Activated CD8-positive, alpha-beta memory T cell treated with anti-CD3 and anti-CD28 coated beads, Interleukin-2, amount 50 U/mL, for 1 hour (primary cell): ENCODE data around the gene SNX14.
"Not testable (repeated sequence)": the region's sequence is repeated elsewhere in the genome, so short reads cannot be mapped to it uniquely, and the experiment has no call there.

Source experiments
- DNase-seq: peaks from one replicate; pipeline ENCODE4 v3.0.0-alpha.2; 2020; ENCODE audit errors: extremely low read depth

SNX14 gene, protein sequence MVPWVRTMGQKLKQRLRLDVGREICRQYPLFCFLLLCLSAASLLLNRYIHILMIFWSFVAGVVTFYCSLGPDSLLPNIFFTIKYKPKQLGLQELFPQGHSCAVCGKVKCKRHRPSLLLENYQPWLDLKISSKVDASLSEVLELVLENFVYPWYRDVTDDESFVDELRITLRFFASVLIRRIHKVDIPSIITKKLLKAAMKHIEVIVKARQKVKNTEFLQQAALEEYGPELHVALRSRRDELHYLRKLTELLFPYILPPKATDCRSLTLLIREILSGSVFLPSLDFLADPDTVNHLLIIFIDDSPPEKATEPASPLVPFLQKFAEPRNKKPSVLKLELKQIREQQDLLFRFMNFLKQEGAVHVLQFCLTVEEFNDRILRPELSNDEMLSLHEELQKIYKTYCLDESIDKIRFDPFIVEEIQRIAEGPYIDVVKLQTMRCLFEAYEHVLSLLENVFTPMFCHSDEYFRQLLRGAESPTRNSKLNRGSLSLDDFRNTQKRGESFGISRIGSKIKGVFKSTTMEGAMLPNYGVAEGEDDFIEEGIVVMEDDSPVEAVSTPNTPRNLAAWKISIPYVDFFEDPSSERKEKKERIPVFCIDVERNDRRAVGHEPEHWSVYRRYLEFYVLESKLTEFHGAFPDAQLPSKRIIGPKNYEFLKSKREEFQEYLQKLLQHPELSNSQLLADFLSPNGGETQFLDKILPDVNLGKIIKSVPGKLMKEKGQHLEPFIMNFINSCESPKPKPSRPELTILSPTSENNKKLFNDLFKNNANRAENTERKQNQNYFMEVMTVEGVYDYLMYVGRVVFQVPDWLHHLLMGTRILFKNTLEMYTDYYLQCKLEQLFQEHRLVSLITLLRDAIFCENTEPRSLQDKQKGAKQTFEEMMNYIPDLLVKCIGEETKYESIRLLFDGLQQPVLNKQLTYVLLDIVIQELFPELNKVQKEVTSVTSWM

DNA sequence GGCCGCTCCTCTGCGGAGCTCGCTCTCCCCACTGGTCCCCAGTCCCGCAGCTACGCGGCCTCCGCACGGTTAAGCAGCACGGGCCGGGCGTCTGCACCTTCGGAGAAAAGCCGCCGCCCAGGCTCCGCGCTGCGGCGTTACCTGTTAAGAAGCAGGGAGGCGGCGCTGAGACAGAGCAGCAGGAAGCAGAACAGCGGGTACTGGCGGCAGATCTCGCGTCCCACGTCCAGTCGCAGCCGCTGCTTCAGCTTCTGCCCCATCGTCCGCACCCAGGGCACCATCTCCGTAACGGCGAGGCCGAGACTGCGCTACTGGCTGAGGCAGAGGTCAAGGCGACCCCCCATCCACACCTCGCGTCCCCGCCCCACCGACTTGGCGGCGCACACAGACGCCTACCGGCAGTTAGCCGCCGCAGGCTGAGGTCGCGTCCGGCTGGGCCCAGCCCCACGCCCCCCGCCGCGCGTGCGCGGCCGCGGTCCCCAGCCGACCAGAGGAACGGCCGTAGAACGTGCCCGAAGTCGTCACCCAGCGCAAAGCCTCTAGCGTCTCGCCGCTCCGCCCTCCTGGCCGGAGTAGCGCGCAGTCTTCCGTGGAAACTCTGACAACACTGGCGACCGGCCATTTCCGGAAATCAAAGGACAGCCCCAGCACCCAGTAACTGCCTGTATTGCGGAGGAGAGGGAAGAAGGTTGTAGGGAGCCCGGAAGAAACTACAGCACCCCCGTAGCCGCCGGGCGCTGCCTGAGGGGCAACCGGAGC, at the start of gene SNX14:
Gene SNX14 (minus strand): TSS at position 421 of the 759 bp plus-strand sequence. CDS start 140 bp downstream, at position 281.
- peak; percentile 54 for DNase-seq

DNA sequence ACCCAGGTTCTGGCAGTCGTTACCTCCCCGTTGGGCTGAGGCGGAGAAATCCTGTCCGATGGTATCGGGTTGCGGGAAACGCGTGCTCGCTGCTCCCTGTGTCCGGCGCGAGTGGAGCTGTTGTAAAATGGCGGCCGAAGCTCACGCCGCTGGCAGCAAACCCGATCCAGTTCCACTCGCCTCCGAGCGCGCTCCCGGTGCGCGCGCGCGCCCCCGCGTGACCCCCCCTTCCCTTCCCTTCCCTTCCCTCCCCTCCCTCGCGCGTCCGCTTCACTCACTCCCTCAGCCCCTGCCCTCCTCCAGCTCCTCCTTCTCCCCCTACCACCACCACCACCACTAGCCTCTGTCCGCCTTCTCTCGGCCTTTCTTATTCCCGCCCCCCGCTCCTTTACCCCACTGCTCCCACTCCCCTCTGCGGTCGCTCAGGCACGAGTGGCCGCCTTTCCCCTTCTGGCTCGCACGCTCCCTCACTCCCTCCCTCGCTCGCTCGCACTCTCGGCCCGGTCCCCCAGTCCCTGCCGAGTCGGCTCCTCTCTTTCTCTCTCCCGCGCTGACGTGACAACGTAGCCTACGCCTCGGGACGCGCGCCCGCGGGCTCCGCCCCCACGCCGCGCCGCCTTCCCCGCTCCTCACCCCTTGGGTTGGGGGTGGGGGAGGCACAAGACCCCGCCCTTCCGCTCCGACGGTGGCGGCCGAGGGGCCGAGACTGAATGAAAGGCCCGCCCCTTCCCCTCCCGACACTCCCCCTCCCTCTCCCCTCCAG, 49.3 kb upstream of the SNX14 start, which contains the start of gene SYNCRIP:
Gene SYNCRIP (minus strand): TSS at position 113 of the 763 bp plus-strand sequence. CDS start 1,447 bp downstream, outside the sequence.
- DNase-seq = peak; percentile 89

DNA sequence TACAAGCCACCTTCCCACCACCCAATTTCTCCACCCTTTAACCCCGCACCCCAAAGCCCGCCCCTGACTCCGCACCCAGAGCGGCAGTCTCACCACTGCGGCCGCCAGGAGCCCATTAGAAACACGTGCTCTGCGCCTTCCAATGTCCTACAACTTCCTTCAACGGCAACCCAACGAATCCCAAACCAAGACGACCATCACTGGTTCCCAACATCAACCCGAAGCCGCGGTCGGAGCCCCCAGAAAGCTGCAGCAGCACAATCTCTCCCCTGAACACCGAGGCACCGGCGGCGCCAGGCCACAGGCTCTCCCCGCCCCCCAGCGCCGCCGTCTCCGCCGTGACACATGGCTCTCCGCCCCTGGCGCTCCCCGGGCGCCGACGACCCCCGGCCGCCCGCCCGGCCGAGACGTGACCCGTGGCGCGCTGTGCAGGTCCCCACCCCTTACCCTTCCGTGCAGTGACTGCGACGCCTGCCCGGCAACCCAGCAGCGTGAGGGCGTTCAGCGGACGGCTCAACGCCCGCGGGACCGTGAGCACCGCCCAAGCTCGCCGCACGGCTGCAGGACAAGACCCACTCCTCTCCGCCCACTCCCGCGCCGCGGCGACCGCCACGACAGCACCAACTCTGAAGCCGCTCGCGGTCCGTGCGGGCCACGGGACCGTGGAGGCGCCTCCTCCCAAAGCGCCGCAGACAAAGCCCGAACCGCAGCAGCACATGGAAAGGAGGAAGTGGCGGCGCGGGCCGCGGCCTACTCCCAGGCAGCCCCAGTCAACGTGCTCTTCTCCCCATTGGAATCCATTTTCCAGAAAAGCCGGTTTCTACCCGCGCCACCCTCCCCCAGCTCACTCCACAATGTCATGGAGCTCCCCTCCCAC, 48.5 kb upstream of the SNX14 start:
- no peak for DNase-seq

DNA sequence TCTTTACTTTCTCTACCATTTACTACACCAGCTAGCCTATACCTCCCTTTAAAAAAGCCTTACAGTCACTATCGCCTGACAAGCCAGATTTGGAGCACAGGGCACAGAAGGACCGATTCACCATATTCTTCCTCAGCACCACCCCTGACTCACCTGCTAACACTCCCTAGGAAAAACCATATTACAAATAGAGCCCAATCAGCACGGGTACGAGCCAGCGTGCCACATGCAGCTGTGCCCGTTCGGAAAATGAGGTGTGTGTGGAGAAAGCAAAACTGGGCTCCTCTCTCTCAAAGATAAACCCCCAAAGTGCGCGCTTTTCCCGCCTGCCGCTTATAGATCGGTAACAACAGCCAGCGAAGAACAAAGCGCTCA, 47.9 kb upstream of the SNX14 start:
- no peak for DNase-seq

DNA sequence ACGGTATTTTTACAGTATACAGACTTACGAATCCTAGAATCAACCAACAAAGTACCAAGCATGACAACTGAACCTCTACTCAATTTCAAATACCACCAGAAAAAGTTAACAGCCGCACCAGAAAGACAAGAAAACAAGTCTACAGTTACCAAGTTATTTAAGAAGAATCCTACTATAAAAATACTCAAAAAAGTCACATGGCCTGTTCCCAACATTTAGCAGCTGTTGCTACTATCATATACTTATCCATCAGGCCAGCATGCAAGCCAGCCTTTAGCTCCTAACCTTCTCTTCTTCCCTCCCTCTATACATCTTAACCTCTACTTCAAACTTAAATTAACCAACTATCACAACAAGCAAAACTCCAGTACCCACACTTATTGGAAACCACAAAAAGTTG, 47.2 kb upstream of the SNX14 start:
- no peak for DNase-seq

DNA sequence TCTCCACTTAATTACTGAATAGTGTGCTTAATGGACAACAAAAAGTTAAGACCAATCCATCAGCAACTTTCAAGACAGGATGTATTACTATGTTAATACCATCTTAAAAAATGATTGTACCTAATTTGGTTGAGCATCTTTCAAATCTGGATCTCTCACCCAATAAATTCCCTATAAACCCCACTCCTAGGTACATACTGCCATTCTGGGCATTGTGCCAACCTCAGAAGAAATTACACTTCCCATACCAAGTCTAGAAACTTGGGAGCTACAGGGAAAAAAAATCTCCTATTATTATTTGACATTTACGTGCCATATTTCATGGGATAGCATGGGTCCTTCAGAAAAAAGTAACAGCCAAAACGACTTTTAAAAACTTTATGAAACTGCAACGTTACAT, 43.9 kb upstream of the SNX14 start:
- DNase-seq = no peak

DNA sequence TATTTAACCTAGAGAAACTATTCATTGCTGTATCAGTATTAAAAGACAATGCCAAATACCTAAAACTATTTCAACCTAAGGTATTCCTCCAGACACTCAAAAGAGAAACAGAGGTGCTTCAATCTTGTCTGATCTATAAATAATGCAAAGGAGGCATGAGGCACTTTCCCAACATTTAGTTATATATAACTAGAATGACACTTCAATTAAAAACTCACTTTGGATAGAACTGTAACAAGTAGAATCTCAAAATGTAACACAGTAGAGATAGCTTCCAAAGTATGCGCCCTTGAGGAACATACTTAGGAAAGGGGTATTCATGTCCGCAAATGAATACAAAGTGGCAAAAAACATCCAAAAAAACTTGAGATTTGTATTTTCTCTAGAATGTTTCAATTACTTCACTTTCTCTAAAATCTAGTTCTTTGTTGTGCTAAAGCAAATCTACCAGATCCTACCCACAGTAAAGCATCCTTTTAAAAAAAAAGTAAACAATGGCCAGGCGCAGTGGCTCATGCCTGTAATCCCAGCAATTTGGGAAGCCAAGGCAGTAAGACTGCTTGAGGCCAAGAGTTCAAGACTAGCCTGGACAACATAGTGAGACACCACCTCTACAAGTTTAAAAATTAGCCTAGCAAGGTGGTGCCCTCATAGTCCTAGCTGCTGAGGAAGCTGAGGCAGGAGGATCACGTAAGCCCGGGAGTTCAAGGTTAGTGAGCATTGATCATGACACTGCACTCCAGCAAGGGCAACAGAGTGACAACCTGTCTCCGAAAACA, 38.7 kb upstream of the SNX14 start:
- DNase-seq = no peak

DNA sequence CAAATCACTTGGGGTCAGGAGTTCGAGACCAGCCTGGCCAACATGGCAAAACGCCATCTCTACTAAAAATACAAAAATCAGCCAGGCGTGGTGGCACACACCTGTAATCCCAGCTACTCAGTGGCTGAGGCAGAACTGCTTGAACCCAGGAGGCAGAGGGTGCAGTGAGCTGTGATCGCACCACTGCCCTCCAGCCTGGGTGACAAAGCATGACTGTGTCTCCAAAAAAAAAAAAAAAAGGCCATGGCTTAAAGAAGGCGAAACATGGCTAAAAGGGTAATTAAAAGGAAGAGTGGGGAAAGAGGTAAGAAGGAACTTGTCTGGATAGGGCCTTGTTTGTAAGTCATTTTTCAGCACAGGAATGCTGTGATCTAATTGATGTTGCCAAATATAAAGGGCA, 37.5 kb upstream of the SNX14 start:
- DNase-seq = not testable (repeated sequence)

DNA sequence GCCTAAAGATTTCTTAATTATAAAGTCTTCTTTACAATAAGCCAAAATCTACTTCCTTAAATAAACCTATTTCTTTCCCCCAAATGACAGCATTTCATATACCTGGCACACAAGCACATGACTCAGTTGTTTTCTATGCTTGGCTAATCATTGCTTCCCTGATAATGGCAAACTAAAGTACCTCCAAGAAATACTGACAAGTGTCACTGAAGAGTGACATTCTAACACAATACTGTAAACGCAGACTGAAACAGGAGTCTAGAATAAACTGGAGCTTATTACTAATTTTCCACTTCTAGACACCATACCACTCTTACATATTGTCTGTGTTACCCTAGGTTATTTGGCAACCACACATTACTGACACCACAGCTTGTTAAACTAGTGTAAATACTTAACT, 34.7 kb upstream of the SNX14 start:
- no peak for DNase-seq

DNA sequence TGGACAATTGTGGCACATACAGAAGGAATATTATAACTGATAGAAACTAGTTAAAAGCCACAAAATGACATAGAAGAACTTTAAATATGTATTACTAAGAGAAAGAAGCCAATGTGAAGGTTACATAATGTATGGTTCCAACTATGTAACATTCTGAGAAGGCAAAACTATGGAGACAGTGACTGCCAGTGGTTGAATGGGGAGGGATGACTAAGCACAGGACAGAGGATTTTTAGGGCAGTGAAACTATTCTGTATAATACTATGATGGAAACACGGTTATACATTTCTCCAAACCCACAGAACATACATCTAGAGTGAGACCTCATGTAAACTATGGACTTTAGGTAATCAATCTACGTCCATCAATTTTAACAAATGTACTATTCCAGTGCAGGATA, 26.6 kb upstream of the SNX14 start:
- DNase-seq = no peak

DNA sequence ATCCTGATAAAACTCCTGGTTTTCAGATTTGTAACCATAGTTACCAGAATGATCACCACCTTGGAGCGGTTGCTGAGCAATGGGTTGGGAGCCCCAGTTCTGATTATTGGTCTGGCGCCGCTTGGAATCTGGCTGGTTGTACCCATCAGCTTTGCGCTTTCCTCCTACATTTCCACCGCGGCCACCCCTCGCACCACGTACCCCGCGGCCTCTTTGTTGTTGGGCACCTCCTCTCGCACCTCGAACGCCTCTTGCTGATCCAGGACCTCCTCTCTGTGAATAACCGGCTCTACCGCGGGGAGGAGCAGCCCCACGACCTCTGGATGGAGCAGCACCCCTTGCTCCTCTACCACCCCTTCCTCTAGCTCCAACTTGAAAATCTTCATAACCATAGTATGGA, 21.1 kb upstream of the SNX14 start:
- no peak for DNase-seq

DNA sequence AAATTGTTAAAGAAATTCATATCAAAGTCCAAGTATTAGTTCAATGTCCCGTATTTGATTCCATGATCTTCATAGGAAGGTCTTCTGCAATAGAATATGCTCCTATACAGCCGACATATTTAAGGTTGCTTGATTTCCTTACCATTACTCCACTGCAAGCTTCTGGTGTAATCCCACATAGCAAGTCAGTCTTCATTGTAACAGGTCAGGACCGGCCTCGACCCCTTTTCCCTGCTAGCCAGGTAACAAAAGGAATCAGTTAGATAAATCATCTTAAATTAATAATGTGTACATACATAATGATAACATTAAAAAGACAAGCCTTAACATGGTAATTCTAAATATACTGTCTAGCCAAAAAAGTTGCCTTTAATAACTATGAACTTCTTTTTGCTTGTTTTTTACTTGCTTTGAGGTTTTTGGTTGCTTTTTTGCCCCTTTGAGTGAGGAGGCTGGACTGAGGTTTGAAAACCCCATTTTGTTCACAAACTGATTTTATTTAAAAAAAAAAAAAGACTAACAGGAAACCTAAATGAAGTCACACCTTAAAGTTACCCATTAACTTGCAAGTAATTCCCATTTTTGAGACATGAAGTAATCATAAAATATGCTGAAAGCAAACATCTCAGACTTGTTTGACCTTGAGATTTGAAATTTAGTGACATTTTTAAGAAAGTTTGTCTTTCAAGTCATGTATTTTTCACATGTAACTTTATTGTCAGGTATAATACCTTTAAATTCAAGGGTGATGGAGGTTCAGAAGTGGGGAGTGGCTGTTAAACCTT, 19.2 kb upstream of the SNX14 start:
- no peak for DNase-seq

DNA sequence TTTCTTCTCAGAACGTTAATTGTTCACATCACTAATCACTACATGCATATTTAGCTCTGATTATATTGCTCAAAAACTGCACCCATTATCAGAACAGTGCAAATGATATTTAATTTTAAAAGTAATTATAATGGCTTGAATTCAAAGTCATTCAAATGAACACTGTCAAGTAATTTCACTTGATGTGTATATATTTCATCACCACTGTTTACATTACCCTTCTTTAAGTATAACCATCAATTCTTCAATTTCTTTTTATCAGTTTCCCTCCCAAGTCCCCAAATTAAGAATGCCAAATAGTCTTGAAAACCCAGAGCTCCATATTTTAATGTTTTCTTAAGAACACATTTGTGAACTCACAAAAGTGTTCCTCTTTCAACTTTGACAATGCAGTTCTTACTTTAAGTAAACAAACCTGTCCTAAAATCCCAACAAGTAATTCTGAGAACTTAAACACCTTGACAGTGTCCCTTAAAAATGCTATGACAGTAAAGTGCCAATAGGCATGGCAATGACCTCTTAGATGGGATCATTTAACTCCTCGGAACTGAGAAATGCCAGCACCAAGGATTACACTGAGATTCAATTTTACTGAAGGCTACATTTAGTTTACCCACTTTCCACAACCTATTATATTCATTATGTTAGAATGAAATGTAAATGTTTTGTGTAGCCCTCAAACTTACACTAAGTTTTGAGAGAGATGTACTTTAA, 16.7 kb upstream of the SNX14 start:
- no peak for DNase-seq

DNA sequence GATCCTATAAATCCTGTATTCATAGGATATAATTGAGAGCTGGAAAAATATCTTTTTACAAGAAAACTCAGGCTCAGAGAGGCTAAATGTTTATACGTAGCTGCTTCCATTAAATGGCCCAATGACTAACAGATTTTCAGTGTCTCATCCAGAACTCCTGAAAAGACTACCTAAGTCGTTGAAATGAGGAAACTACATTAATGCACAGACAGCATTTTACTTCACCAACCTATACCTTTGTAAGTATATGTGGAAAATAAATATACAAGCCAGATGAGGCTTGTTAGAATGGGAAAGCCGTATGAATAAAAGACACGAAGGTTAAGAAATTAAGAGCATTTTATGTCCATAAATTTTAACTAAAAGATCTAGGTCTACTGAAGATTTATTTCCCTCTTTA, 8.4 kb upstream of the SNX14 start:
- DNase-seq = no peak

DNA sequence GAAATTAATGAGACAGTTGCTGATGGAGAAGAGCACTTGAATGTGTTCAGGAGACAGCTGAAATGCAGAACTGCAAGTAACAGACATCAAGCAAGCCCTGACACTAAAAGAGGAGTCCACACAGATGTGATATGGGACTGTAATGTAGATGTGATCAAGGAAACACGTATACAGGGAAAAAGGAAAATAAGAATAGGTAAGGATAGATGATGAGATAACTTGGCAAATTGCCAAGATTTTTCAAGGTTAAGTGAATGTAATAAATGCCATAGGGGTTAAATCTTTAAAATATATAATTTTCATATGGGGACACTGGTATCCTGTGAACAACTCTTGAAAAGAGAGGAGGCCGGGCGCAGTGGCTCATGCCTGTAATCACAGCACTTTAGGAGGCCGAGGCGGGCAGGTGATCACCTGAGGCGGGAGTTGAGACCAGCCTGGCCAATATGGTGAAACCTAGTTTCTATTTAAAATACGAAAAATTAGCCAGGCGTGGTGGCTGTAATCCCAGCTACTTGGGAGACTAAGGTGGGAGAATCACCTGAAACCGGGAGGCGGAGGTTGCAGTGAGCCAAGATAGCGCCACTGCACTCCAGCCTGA, 7.2 kb upstream of the SNX14 start:
- DNase-seq = no peak

DNA sequence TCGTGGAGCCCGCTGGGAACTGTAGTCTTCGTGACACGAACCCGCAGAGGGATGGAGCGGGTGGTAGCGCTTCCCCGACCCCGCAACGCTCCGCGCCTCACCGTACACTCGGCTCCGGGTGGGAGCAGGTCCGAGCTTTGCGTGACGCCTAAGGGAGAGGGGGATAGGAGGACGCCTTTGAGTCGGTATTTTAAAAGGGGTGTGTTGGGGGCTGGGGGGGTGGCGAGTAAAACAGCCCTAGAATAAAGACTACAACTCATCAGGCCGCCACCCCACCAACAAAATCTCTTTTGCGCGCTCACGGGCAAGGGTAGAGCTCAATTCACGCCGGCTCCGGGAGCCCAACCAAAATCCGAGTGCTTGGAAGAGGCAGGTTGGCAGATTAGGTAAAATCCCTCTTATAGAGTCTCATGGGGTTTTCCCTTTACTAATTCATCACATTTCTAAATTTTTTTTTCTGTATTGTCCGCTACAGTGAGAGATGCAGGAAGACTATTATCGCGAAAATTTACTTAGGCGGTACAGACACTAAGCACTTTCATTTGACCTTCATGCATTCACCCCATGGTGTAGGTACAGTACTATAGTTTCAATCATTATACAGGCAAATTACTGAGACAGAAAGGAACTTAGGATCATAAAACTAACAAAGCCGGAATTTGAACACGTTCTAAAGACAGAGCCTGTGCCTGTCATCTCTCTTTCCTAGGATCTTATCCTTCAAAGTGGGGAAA, 706 bp upstream of the SNX14 start:
- DNase-seq = peak; percentile 10

DNA sequence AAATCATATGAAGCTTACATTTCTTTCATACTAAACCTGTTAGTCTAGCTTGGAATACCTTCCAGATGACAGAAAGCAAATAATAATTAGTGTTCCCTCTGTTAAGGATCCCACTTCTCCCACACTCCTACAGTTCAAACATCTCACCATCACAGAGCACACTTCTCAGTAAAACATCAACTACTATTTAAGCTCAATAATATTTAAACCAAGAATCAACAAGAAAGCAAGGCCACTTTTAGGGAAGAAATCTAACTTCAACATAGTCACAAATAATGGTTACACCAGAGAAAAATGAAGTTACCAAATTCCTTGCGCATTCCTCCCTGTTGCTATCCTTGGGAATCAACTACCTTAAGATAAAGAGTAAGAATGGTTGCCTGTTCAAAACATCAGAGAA, 1.6 kb downstream of the SNX14 start:
- DNase-seq = no peak
